Esophagus squamous epithelium (tissue), 5 donors: ENCODE results near the gene CTNNA3. TPM values are rescaled to one million over a fixed set of nuclear protein-coding genes. Genes with fewer than 3 reads are reported as not detected.

ENCODE experiments used
- DNase-seq: peaks from one replicate; lab custom pipeline; 2025; lab: John Stamatoyannopoulos, UW
- H3K27ac ChIP-seq, 4 donors: fragments of 200-600 bp; sonication (generic); one replicate each; pipeline ENCODE4 v1.5.1; 2016 to 2019; ENCODE audit warnings: mild to moderate bottlenecking in 1 of 4
- H3K27me3 ChIP-seq, 4 donors: fragments of 200-600 bp; sonication (generic); 1 replicate in 3 of 4; 2 replicates in 1 of 4; pipeline versions ENCODE4 v1.5.1 to v1.6.0; 2017 to 2021; ENCODE audit warnings: antibody characterized with exemption in 1 of 4
- H3K36me3 ChIP-seq, 3 donors: fragments of 200-600 bp; sonication (generic); one replicate each; pipeline ENCODE4 v1.5.1; 2016 to 2019
- H3K4me1 ChIP-seq, 3 donors: fragments of 200-600 bp; sonication (generic); one replicate each; pipeline ENCODE4 v1.5.1; 2017 to 2019
- H3K4me3 ChIP-seq, 4 donors: fragments of 200-600 bp; sonication (generic); 1 replicate in 3 of 4; 2 replicates in 1 of 4; pipeline ENCODE4 v1.5.1; 2016 to 2019; ENCODE audit warnings: mild to moderate bottlenecking in 2 of 4, moderate library complexity in 1 of 4
- H3K9me3 ChIP-seq, 3 donors: fragments of 200-600 bp; sonication (generic); one replicate each; pipeline ENCODE4 v1.5.1; 2016 to 2019
- POLR2A ChIP-seq, 4 donors: fragments of 450-650 bp; IDR thresholded peaks; one replicate each; pipeline ENCODE4 v1.6.1; 2017; ENCODE audit warnings: antibody characterized with exemption in 4 of 4, mild to moderate bottlenecking in 4 of 4, moderate library complexity in 3 of 4
- WGBS, 2 donors: methylation state at CpG; one replicate each; pipeline ENCODE4 v1.1.5; 2018; 5-methylcytosine and 5-hydroxymethylcytosine counted together
- intact Hi-C: fragments of 100-400 bp; cut with DNase I; formaldehyde crosslinking; loops from one replicate; pipeline ENCODE4 v1.15.0; 2022
- total RNA-seq, 4 donors: library from RNA; depleted of rRNA; stranded (reverse); fragments of >200 nt; gene quantifications; one replicate each; pipeline ENCODE4 v1.1.0, GENCODE V29; 2016
- TF ChIP-seq, protein P1 (sequence below), 6 experiments: fragments of 450-650 bp in 4 of 6; fragments of 200-600 bp in 2 of 6; sonication (generic) in 2 of 6; IDR thresholded peaks; one replicate each; pipeline ENCODE4 v1.5.1; 2016 to 2019; ENCODE audit warnings: antibody characterized with exemption in 6 of 6, mild to moderate bottlenecking in 4 of 6, moderate library complexity in 4 of 6
- donor health status: DM: yes; HTN: yes; CAD: no.

Gene CTNNA3
- total RNA-seq, 4 donors from 2014 or later, result 0.29 to 1.9 (median 0.61) TPM; not detected in 1

DNA sequence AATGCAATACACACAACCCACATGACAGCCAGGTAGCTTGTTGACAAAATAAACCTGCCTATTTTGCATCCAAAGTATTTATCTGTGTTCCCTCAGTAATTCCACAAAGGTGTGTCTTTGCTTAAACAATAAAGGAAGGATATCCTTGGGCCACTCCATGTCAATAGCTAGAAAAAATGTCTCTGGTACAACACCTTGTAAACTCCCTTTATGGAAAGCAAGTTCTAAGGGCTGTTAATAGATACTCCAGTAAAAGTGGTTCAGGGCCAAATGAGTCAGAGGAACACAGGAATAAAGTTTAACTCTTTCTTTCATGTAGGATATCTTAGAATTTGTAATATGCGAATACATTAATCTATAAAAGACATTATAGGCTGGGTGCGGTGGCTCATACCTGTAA, 867.0 kb downstream of the CTNNA3 start:
- DNase-seq, result no peak
- H3K9me3 ChIP-seq, result no peaks in the 10 kb centered on the region
- no peak overlapping the region for H3K27ac ChIP-seq

DNA sequence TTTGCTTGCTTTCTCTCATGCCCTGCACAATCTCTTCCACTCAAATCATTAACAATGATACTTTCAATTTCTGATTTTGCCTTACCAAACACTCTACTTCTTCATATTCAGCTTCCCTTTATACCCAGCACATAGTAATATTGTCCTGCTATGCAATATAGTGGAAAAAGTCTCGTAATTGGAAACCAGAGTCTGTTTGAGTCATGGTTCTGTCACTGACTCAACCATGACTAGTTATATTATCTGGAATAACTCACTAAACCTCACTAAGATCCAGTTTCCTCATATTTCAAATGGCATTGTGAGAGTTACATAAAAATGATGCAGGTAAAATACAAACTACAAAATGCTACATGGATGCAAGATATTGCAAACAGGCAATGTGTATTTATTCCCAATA, 868.6 kb downstream of the CTNNA3 start:
- Histone ChIP-seq H3K27ac (no peak overlapping the region), H3K9me3 (no peaks in the 10 kb centered on the region), H3K4me3 (no peak overlapping the region), H3K27me3 (no peaks in the 10 kb centered on the region), H3K36me3 (no peaks in the 10 kb centered on the region), H3K4me1 (no peaks in the 10 kb centered on the region)
- no peak for DNase-seq
- TF ChIP-seq, protein P1, sequence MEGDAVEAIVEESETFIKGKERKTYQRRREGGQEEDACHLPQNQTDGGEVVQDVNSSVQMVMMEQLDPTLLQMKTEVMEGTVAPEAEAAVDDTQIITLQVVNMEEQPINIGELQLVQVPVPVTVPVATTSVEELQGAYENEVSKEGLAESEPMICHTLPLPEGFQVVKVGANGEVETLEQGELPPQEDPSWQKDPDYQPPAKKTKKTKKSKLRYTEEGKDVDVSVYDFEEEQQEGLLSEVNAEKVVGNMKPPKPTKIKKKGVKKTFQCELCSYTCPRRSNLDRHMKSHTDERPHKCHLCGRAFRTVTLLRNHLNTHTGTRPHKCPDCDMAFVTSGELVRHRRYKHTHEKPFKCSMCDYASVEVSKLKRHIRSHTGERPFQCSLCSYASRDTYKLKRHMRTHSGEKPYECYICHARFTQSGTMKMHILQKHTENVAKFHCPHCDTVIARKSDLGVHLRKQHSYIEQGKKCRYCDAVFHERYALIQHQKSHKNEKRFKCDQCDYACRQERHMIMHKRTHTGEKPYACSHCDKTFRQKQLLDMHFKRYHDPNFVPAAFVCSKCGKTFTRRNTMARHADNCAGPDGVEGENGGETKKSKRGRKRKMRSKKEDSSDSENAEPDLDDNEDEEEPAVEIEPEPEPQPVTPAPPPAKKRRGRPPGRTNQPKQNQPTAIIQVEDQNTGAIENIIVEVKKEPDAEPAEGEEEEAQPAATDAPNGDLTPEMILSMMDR (IDR thresholded peaks at IDR 0.05), result no peak
- no peak for TF ChIP-seq POLR2A (IDR thresholded peaks at IDR 0.05)
- intact Hi-C loops, result no loop called here
- 11 to 21% methylated on average over 1 of the region's 1 CpG for WGBS, 2 donors

More for the DNA sequence above, 867.0 kb downstream of the CTNNA3 start:
- intact Hi-C loops, result no loop called here
- no peaks in the 10 kb centered on the region for H3K27me3 ChIP-seq
- H3K4me3 ChIP-seq, result no peak overlapping the region
- no peaks in the 10 kb centered on the region for H3K36me3 ChIP-seq
- no peaks in the 10 kb centered on the region for H3K4me1 ChIP-seq
- TF ChIP-seq, protein P1 (IDR thresholded peaks at IDR 0.05), result no peak
- TF ChIP-seq POLR2A (IDR thresholded peaks at IDR 0.05), result no peak
- 90 to 92% methylated on average over 2 of the region's 2 CpGs for WGBS, 2 donors

DNA sequence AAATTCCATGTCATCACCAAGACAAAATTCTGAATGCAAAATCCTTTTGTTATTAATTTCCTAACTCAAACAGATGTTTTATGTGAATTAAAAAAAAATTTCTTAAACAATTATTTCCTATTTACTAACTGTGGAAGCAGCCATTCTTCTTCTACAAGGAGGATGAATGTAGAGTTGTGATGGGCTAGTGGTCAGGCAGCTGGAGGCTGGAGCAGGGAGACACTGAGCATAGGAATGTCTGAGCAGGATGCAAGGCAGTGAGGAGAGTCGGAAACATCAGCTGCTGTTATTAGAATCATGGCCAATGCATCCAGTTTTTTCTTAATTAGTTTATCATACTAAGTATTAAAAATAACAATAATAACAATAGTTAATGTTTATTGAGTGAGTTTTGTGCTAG, 872.7 kb downstream of the CTNNA3 start:
- 71% methylated on average over 1 of the region's 1 CpG for WGBS, 2 donors
- no peak for DNase-seq

DNA sequence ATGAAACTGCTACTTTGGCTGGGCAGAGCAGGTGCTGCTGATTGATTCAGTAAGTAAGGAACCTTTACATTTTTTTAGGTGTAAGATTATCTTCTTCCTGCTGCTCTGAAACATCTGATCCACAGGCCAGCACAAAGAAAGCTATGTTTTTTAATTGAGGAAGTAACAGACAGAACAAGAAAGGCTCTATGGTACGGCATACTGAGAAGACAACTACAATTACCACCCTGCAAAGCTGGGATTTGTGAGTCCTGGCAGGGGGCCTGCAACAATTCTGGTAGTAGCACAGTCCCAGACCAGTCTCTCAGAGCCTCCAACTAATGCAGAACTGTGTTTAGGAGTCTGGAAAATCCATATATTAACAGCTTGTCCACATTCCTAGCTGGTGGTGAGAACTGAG, 873.2 kb downstream of the CTNNA3 start:
- H3K27ac ChIP-seq, result no peak overlapping the region

More for the DNA sequence above, 872.7 kb downstream of the CTNNA3 start:
- Histone ChIP-seq H3K4me3 (no peak overlapping the region), H3K4me1 (no peaks in the 10 kb centered on the region), H3K27ac (no peak overlapping the region), H3K27me3 (no peaks in the 10 kb centered on the region), H3K36me3 (no peaks in the 10 kb centered on the region), H3K9me3 (no peaks in the 10 kb centered on the region)
- intact Hi-C loops, result no loop called here
- TF ChIP-seq, protein P1 (IDR thresholded peaks at IDR 0.05), result no peak
- no peak for TF ChIP-seq POLR2A (IDR thresholded peaks at IDR 0.05)

DNA sequence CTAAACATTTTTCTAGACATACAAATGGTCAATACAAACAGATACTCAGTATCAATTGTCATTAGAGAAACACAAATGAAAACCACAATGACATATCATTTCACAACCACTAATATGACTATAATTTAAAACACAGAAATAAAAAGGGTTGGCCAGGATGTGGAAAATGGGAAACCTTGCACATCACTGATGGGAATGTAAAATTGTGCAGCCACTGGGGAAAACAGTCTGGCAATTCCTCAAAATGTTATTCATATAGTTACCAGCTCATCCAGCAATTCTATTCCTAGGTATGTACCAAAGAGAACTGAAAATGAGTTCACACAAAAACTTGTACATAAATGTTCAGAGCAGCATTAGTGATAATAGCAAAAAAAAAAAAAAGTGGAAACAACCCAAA, 876.3 kb downstream of the CTNNA3 start:
- intact Hi-C loops, result no loop called here
- Histone ChIP-seq H3K4me3 (no peak overlapping the region), H3K27ac (no peak overlapping the region), H3K4me1 (no peaks in the 10 kb centered on the region), H3K27me3 (no peaks in the 10 kb centered on the region), H3K9me3 (no peaks in the 10 kb centered on the region), H3K36me3 (no peaks in the 10 kb centered on the region)
- TF ChIP-seq, protein P1 (IDR thresholded peaks at IDR 0.05), result no peak
- no peak for TF ChIP-seq POLR2A (IDR thresholded peaks at IDR 0.05)
- no peak for DNase-seq

More for the DNA sequence above, 873.2 kb downstream of the CTNNA3 start:
- DNase-seq, result no peak
- 22 to 40% methylated on average over 1 of the region's 1 CpG for WGBS, 2 donors
- Histone ChIP-seq H3K4me3 (no peak overlapping the region), H3K4me1 (no peaks in the 10 kb centered on the region), H3K27me3 (no peaks in the 10 kb centered on the region), H3K9me3 (no peaks in the 10 kb centered on the region), H3K36me3 (no peaks in the 10 kb centered on the region)
- TF ChIP-seq POLR2A (IDR thresholded peaks at IDR 0.05), result no peak
- TF ChIP-seq, protein P1 (IDR thresholded peaks at IDR 0.05), result no peak
- intact Hi-C loops, result no loop called here
